ENCODE results near the gene USP31.
"Not testable (repeated sequence)": the region's sequence is repeated elsewhere in the genome, so short reads cannot be mapped to it uniquely, and the experiment has no call there.

The USP31 gene

GRCh38 chr16:23145608-23146007 lies 3.6 kb downstream of the USP31 start:
- Histone ChIP-seq H3K79me2 (ENCODE audit: insufficient read depth, low read length) (peaks cover 6% of the 10 kb centered on the region; the same call in 1 of the 2 replicates), H3F3A (ENCODE audit: insufficient read depth, low read length) (no peaks in the 10 kb centered on the region), H2AFZ (ENCODE audit: low read length) (no peak overlapping the region), H4K20me1 (ENCODE audit: insufficient read depth, low read length) (no peaks in the 10 kb centered on the region), H3K36me3 (ENCODE audit: insufficient read depth, low read length) (no peaks in the 10 kb centered on the region), H3K4me3 (ENCODE audit: low read depth, low read length, poor library complexity, severe bottlenecking) (no peak overlapping the region), H3K4me2 (ENCODE audit: low read length) (no peak overlapping the region), H3K4me1 (ENCODE audit: insufficient read depth, low read length, severe bottlenecking) (peaks cover 17% of the 10 kb centered on the region), H3K27me3 (ENCODE audit: insufficient read depth, low read length) (no peaks in the 10 kb centered on the region), H3K27ac (ENCODE audit: low read depth, low read length, poor library complexity, severe bottlenecking) (no peak overlapping the region), H3K9me3 (ENCODE audit: low read length) (0 out of 2 replicates have a peak, but pooled peaks cover 2% of the 10 kb centered on the region), H3K9ac (ENCODE audit: low read length) (no peak overlapping the region), H3K9me2 (ENCODE audit: low read depth, low read length) (no peaks in the 10 kb centered on the region)
- TF ChIP-seq EZH2 (IDR thresholded peaks at IDR 0.05; ENCODE audit: borderline replicate concordance, low read length) (no peak), CTCF (IDR thresholded peaks at IDR 0.05; ENCODE audit: low read length) (no peak)

- no peaks in the 10 kb centered on the region for H4K20me1 ChIP-seq (ENCODE audit: insufficient read depth, low read length)
- no peaks in the 10 kb centered on the region for H3K27me3 ChIP-seq (ENCODE audit: insufficient read depth, low read length)
- H3K36me3 ChIP-seq (ENCODE audit: insufficient read depth, low read length), result no peaks in the 10 kb centered on the region
- no peak overlapping the region for H3K27ac ChIP-seq (ENCODE audit: low read depth, low read length, poor library complexity, severe bottlenecking)
- H3K9me2 ChIP-seq (ENCODE audit: low read depth, low read length), result no peaks in the 10 kb centered on the region
- H3K4me1 ChIP-seq (ENCODE audit: insufficient read depth, low read length, severe bottlenecking), result peaks cover 17% of the 10 kb centered on the region
- H3F3A ChIP-seq (ENCODE audit: insufficient read depth, low read length), result no peaks in the 10 kb centered on the region
- H3K9ac ChIP-seq (ENCODE audit: low read length), result no peak overlapping the region
- no peak overlapping the region for H3K4me2 ChIP-seq (ENCODE audit: low read length)
- 0 out of 2 replicates have a peak, but pooled peaks cover 2% of the 10 kb centered on the region for H3K9me3 ChIP-seq (ENCODE audit: low read length)
- no peak overlapping the region for H2AFZ ChIP-seq (ENCODE audit: low read length)
- TF ChIP-seq CTCF (IDR thresholded peaks at IDR 0.05; ENCODE audit: low read length) (no peak), EZH2 (IDR thresholded peaks at IDR 0.05; ENCODE audit: borderline replicate concordance, low read length) (no peak)
- no peak overlapping the region for H3K4me3 ChIP-seq (ENCODE audit: low read depth, low read length, poor library complexity, severe bottlenecking)
- H3K79me2 ChIP-seq (ENCODE audit: insufficient read depth, low read length), result peaks cover 6% of the 10 kb centered on the region; the same call in 1 of the 2 replicates
These were observed 4.1 kb downstream of the USP31 start for GRCh38 chr16:23145186-23145585.

GRCh38 chr16:23144393-23144792 lies 4.9 kb downstream of the USP31 start:
- not testable (repeated sequence) for H3K79me2 ChIP-seq (ENCODE audit: insufficient read depth, low read length); H3F3A ChIP-seq (ENCODE audit: insufficient read depth, low read length); H3K9me3 ChIP-seq (ENCODE audit: low read length); H3K36me3 ChIP-seq (ENCODE audit: insufficient read depth, low read length); H3K9ac ChIP-seq (ENCODE audit: low read length); H2AFZ ChIP-seq (ENCODE audit: low read length); H3K4me2 ChIP-seq (ENCODE audit: low read length); H4K20me1 ChIP-seq (ENCODE audit: insufficient read depth, low read length); H3K4me3 ChIP-seq (ENCODE audit: low read depth, low read length, poor library complexity, severe bottlenecking); H3K27me3 ChIP-seq (ENCODE audit: insufficient read depth, low read length); H3K9me2 ChIP-seq (ENCODE audit: low read depth, low read length); H3K27ac ChIP-seq (ENCODE audit: low read depth, low read length, poor library complexity, severe bottlenecking)
- H3K4me1 ChIP-seq (ENCODE audit: insufficient read depth, low read length, severe bottlenecking), result peaks cover 13% of the 10 kb centered on the region

- H3K4me2 ChIP-seq (ENCODE audit: low read length), result no peak overlapping the region
- H3K27ac ChIP-seq (ENCODE audit: low read depth, low read length, poor library complexity, severe bottlenecking), result no peak overlapping the region
- no peak overlapping the region for H2AFZ ChIP-seq (ENCODE audit: low read length)
- peaks cover 13% of the 10 kb centered on the region for H3K4me1 ChIP-seq (ENCODE audit: insufficient read depth, low read length, severe bottlenecking)
- H3K27me3 ChIP-seq (ENCODE audit: insufficient read depth, low read length), result no peaks in the 10 kb centered on the region
- H3K9me3 ChIP-seq (ENCODE audit: low read length), result peaks cover 7% of the 10 kb centered on the region; the same call in 1 of the 2 replicates
- no peaks in the 10 kb centered on the region for H3K9me2 ChIP-seq (ENCODE audit: low read depth, low read length)
- peaks cover 6% of the 10 kb centered on the region; the same call in 1 of the 2 replicates for H3K79me2 ChIP-seq (ENCODE audit: insufficient read depth, low read length)
- H4K20me1 ChIP-seq (ENCODE audit: insufficient read depth, low read length), result no peaks in the 10 kb centered on the region
- H3F3A ChIP-seq (ENCODE audit: insufficient read depth, low read length), result no peaks in the 10 kb centered on the region
- no peak for TF ChIP-seq EZH2 (IDR thresholded peaks at IDR 0.05; ENCODE audit: borderline replicate concordance, low read length)
- no peak for TF ChIP-seq CTCF (IDR thresholded peaks at IDR 0.05; ENCODE audit: low read length)
- no peaks in the 10 kb centered on the region for H3K36me3 ChIP-seq (ENCODE audit: insufficient read depth, low read length)
- no peak overlapping the region for H3K9ac ChIP-seq (ENCODE audit: low read length)
- H3K4me3 ChIP-seq (ENCODE audit: low read depth, low read length, poor library complexity, severe bottlenecking), result no peak overlapping the region
These were observed 5.9 kb downstream of the USP31 start for GRCh38 chr16:23143391-23143790.

Data from OCI-LY1 (cell line).